ENCODE measurements around the gene PIK3R5.

Gene PIK3R5

DNA sequence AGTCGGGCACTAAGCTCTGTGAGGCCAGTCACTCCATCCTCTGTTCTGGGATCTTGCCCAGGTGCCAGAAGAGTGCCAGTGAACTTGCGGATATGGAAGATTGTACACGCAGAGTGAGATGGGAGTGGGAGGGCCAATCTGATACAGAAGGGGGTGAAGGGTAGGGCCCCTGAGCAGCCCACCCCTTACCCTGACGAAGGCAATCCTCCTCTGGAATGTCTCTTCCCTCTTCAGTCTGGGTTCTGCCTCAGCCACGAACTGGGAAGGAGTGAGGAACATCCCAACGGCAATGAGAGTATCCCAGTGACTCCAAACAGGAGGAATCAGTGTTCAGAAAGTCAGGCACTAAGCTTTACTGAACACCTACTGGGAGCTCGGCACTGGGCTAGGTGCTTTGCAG is 86.1 kb downstream of the PIK3R5 start:
- DNase-seq (ENCODE audit: low read depth in 2 of 2), result no peak

DNA sequence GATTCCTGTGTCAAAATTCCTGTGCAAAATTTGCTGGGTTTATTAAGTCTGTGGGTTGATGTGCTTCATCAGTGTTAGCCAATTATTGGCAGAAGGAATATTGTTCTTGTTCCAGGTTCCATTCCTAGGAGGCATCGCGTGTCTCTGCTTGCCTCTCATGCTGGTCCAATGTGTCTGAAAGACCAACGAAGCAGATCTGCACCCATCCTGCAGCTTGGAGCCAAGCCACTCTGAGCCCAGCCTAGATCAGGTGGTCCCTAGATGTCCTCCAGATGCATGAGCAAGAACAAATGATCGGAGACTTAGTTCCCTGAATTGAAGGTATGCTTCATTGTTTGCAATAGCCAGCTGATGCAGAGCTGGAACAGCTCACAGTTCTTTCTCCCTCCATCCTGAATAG is 87.5 kb downstream of the PIK3R5 start:
- DNase-seq (ENCODE audit: low read depth in 2 of 2), result no peak

DNA sequence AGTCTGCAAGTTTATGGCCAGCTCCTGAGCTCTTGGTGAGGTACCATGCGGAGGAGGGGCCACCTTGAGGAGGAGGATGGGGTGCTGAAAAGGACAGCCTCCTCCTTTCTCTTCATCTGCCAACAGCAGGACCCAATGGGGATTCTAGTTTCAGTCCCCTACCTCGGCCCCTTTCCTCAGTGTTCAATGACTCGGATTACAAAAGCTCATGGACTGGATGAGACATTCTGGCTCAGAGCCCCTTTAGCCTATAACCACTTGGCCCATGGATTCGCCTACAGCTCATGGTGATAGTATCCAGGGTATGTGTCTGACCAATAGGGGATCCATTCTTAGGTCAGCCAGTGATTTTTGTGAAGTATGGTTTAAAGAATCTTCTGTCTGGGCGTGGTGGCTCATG is 89.5 kb downstream of the PIK3R5 start:
- DNase-seq (ENCODE audit: low read depth in 2 of 2), result no peak

DNA sequence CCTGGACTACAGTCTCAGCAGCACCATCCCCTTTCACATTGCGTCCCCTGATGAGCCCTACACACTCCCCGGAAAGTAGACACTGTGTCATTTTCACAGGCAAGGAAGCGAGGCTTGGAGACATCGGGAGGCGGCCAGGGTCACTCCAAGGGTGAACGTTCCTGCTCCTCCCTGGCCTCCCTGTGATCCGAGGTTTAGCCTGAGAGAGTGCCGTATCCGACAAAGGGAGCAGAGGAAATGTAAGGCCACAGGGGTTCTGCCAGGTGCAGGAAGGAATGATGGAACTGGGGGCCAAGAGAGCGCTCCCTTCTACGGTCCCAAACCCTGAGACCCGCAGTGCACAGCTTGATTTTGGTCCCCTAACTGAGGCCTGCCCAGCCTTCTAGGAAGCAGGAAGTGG is 90.1 kb downstream of the PIK3R5 start:
- DNase-seq (ENCODE audit: low read depth in 2 of 2), result no peak

DNA sequence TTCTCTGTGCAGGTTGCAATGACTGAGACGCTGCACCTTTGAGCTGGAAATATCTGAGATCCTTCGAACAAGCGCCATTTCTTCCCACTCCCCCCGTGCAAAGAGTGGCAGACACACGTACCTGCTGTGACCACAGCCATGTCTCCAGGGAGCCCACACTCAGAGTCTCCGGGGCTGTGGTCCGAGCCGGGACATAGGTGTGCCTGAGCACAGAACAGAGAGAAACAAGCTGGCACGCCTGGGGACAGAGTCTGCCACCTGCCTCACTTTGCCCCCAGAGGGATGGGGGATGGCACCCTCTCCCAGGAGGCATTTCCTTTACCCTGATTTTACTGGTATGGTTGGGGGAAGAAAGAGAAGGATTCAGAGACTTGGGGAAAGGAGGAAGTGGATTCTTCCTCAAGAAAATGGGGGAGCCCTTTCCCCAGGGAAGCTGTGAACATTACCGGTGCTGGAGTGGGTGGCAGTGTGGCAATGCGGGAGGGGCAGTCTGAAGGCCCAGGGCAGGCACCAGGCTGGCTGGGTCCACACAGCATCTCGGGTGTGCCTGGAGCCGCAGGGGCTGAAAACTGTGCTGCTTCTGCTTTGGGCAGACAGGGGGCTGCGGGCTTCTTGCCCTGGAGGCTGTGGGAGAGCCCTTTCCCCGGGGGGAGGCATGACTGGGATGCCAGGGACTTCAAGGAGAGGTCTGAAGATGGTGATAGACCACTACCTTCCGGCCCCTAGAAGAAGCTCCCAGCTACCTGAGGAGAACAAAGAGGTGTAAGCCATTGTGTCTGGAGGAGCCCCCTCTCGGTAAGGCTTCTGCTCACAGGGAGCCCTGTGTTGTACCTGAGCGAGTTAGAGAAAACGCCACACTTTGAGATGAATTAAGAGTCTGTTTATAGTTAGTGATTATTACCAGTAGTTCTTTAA is 91.4 kb downstream of the PIK3R5 start:
- DNase-seq (ENCODE audit: low read depth in 2 of 2), result no peak

DNA sequence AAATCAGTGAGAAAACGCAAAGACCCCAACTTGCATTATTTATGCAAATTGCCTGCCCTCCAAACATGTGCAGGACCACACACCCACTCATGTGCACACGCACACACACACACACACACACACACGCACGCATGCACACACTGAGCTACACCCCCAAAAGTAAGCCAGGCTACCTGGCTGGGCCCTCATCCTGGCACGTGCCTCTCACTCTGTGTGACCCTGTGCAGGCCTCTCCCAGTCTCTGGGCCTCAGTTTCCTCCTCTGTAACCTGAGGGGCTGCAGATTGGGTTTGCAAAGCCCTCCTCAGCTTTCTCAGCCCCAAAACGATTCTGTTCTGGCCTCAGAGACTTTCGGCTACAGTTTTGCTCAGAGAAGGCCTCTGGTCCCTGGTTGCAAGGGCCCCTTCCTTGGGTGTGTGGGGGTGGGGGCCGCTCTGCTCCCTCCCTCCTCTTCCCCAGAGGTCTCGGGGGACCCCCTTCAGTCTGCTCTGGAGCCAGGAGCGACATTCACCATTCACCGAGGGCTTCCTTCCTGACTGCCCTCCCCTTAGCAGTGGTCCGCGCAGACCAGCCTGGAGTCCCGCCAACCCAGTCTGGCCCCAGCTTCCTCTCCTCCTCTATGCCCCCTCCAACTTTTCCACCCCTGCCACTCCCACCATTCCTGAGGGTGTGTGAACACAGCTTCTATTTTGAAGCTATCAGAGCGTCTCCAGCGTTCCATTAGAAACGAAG is 92.6 kb downstream of the PIK3R5 start:
- no peak for DNase-seq (ENCODE audit: low read depth in 2 of 2)

DNA sequence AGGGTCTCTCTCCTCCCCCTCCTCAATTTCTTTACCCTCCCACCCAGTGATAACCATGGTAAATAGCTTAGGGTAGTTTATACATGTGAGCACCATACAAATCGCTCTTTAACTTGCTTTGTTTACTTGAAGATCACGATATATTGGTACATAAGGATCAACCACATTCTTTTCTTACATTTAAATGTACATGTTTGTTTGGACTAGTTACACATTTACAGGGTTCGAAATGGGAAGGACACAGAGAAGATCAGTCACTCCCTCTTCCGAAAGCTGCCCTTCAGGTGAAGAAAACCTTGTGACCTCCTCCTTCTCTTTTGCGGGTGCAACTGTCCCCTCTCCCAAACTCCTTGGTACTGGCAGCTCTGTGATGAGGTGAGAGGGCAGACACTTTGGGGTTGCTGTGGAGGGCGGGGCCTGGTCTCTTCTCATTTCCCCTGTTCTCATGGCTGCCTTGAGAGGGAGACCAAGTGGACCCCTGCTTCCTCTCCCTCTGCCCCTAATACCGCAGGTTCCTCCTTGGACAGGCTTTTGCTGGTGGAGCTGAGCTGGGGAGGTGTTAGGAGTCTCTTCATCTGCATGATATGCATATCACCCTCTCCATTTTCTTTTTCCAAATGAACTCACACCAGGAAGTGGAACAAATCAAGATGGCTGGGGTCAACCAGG is 93.3 kb downstream of the PIK3R5 start:
- DNase-seq (ENCODE audit: low read depth in 2 of 2), result no peak

DNA sequence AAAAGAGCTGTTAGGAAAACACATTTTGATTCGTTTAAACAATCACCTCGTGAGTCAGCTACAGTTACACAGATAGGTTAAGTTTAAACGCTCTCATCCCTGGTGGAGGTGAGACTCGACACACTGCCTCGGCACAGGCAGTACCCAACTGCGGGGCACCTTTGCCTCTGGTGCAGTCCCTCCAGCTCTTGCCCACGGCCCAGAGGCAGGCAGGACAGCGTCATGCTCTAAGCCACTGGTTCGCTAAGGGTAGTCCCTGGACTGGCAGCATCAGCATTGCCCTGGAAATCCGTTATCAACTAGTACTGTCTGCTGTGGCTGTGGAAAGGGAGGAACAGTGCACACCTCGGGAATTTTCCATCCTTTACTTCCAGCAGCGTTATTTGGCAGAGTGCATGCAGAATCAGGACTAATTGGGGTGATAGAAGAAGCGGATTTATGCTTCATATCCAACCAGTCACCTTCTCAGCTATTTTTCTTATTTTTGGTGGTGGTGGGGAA is 94.4 kb downstream of the PIK3R5 start:
- no peak for DNase-seq (ENCODE audit: low read depth in 2 of 2)

DNA sequence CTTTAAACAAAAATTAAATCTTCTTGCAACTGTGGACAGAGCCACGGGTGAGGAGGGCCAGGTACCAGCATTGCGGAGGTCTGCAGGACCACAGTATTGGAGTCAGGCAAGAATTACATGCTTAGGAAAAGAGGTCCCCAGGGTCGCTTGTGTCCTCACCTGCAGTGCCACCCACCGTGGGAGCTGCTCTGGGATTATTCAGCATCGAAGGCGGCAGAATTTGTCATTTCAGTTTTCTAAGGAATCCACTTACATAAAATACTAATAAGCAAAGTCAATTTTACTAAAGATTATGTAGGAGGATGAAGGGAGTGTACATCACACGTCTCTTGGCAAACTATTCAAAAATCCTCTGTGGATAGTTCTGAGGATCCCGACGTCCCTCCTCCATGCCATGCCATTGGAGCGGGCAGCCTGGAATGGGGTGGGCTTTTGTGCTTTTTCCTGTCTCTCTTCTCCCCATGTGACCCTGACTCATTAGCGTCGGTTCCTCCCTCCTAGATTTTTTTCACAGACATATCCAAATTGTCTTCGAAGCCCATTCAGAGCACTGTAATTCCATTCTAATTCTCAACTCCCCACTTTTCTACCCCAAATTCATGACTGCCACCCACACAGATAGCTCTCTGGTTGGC is 95.0 kb downstream of the PIK3R5 start:
- no peak for DNase-seq (ENCODE audit: low read depth in 2 of 2)

DNA sequence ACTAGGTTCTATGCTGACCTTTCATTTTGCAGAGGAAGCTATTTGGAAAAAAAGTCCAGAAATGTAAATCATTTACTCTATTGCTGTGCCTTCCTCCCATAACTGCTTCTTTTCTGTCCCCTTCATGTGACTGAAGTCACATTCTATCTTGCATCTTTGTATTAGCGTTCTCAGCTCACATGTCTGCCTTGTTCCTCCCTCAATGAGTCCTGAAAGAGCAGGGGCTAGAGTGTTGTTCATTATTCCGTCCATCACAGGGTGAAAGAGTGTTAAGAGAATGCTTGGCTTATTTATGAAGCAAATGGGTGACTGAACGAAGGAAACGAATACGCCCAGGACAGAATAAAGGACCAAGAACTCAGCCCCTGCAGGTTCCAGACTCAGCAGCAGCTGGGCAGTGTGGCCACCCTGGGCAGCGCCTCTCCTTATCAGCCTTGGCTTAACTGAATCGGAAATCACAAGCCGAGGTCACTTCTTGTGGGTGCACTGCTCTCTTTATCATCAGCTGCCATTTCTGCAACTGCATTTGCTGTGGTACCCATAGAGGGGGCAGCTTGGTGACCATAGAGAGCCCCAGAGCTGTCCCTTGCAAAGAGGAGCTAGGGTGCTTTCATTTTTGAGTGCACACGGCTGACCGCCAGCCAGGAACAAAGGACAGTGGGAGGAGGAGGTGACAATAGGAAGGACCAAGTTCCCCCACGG is 96.2 kb downstream of the PIK3R5 start:
- no peak for DNase-seq (ENCODE audit: low read depth in 2 of 2)

DNA sequence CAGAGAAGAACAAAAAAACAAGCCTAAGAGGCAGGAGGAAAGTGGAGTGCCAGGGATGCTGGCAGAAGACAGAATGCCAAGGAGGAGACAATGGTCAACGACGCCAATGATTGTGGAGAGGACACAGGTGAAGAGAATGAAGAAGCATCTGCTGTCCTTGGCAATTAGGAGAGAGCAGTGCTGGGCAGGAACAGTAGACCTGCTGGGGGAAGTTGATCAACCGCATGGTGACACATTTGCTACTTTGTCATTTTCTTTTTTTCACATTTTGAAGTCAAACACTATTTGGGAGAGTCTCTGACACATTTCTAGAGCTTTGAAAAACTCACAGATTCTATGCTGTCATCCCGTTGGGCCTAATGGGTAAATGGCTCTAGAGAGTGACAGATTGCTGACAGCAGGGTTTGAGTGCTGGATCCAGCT is 97.0 kb downstream of the PIK3R5 start:
- DNase-seq (ENCODE audit: low read depth in 2 of 2), result no peak

DNA sequence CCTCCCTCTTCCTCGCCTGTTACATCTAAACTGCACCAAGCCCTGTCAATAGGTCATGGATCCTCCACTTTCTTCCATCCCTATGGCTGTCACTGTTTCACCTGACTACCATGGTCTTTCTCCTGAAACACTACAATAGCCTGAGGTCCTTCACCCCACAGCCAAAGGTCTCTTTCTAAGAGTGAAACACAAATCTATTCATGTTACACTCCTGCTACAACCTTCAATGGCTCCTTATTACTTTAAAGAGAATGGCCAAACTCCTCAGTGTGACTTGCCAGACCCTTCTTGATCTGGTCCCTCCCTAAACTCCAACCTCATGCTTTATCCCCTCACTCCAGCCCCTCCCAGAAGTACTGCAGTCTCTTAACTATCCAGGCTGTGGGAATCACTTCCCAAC is 97.4 kb downstream of the PIK3R5 start:
- no peak for DNase-seq (ENCODE audit: low read depth in 2 of 2)

DNA sequence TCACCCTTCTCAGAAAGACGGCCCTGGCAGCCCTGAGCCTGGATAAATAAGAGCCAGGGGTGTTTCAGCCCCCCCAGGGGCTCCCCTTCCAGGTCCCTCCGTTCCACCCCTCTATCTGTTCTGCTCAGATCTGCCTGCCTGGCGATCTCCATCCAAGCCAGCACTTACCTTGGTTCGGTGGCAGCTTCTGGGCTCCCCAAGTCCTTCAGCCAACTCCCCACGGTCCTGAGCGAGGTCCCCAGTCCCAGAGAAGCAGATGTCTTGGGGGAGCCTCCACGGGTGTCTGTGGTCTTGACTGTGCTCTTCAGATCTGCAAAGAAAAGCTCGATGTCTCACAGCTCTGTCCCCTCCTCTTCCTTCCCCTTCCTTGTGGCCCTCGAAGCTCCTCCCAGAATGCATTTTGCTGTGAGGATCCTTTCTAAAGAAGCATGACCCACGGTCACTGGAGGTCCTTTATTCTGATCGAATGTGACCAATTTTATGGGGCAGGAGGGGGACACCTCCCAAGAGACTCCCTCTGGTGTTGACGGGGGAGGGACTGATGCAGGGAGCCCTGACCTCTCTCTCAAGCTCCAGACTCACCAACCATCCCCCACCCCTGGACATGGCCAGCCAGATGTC is 98.0 kb downstream of the PIK3R5 start, which contains the start of gene PIK3R6:
Gene PIK3R6, minus strand, starts transcription at position 314 of the 621 bp plus-strand sequence. CDS start 17,880 bp downstream, outside the sequence.
- no peak for DNase-seq (ENCODE audit: low read depth in 2 of 2)

DNA sequence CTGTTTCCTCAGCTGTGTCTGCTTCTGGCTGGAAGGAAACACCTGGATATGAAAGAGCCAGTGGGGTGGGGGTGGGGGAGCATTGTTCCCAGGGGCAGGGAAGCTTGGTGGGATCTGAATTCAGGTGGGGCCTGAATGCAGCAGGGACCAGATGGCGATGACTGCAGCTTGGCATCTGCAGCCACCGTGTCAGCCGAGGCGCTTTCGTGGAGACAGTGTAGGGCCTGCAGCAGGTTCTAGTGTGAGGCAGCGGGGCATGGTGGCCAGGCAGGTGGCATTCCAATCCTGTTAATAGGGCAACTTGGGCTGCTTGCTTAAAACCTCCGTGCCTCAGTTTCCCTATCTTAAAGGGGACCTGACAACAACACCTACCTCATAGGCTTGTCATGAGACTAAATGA is 99.7 kb downstream of the PIK3R5 start:
- DNase-seq (ENCODE audit: low read depth in 2 of 2), result no peak

DNA sequence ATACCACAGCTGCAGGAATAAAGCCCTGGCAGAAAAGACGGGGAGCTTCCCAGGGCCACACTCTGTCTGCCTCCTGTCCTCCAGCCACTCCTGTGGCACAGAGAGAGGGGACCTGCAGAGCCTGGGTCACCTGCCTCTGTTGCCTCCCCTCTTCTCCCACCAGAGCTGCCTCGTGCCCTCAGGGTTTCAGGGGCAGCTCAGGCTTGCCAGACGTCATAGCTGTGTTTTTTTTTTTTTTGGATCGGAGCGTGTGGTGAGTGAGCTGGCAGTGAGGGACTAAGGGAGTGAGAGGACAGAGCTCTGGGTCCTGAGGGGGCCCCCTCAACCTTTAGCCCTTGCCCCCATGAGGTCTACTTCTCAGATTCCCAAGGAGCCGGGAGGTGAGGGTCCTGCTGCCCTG is 100.1 kb downstream of the PIK3R5 start:
- DNase-seq (ENCODE audit: low read depth in 2 of 2), result no peak

DNA sequence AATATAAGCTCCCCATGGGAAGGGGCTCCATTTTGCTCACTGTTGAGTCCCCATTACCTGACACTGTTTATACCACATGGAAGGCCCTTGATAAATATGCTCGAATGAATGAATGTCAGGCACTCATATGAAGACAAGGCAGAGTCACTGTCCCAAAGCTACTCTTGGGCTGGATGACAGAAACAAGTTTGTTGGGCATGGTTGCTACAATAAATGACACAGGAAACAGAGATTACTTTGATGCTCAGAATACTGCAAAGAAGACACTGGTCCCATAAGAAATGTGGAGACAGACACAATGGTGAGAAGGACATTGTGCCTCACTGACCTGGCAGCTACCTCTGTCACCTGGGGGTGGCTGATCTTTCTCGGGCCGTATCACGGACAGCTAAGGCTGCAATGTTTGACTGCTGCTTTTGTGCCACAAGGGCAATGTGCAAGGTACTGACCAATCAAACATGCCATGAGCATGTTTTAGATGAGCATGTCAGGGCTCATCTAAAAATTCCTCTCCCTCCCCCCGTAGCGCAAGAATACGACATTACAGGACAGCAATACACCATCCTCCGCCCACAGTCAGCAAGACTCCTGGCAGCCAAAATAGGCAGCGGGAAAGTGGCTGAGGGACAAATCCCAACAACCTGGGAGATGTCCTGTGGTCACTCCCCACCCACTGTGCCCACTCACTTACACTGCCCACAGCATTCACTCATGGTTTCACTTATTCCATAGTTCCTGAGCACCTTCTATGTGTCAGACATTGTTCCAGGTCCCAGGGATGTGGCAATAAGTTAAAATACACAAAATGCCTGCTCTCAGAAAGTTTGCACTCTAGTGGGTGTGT is 103.1 kb downstream of the PIK3R5 start:
- DNase-seq (ENCODE audit: low read depth in 2 of 2), result no peak

DNA sequence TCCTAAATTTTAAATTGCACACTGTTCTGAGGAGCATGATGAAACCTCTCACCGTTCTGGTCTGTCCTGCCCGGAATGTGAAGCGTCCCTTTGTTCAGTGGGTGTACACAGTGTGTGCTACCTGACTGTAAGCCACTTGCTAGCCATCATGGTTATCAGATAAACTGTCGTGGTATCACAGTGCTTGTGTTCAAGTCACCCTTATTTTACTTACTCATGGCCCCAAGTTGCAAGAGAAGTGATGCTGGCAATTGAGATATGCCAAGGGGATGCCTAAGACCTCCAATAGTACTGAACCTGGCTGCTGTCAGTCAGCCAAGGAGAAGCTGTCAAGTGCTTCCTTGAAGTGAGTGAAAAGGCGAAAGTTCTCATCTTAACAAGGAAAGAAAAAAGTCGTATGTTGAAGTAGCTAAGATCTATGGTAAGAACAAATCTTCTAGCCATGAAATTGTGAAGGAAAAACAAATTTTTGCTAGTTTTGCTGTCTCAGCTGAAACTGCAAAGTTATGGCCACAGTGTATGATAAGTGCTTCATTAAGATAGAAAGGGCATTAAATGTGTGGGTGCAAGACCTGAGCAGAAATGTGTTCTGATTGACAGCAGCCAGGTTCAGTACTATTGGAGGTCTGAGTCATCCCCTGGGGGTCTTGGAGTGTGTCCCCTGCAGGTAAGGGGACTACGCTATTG is 103.9 kb downstream of the PIK3R5 start:
- no peak for DNase-seq (ENCODE audit: low read depth in 2 of 2)

DNA sequence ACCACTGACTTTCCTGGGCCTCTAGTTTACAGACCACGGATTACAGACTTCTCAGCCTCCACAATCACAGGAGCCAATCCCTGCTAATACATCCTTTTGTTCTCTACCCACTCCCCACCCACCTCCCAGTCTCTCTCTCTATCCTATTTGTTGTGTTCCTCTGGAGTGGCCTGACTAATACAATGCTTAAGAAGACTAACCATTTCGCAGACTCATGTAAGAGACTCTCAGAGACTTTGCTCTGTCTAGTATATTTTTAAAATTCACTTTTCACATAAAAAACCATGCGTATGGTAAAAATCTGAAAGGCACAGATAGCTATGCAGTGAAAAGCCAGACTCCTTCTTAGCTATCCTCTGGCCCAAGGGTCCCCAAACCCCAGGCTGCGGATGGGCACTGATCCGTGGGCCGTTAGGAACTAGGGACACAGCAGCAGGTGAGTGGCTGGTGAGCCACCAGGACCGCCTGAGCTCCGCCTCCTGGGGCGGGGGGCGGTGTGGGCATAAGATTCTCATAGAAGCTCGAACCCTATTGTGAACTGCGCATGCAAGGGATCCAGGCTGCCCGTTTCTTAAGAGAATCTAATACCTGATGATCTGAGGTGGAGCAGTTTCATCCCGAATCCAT is 105.6 kb downstream of the PIK3R5 start:
- DNase-seq (ENCODE audit: low read depth in 2 of 2), result no peak

All from stimulated activated CD4-positive, alpha-beta T cell treated with anti-CD3 and anti-CD28 coated beads, Interleukin-4, amount 100 ng/mL, for 48 hours (primary cell).